Prostate gland (tissue), 2 donors: ENCODE results near the gene SRSF7.
"Not testable (repeated sequence)": the region's sequence is repeated elsewhere in the genome, so short reads cannot be mapped to it uniquely, and the experiment has no call there.

Source experiments
- POLR2AphosphoS5 ChIP-seq: sonication (generic); formaldehyde crosslinking; IDR thresholded peaks from one replicate; pipeline ENCODE4 v1.6.1; 2017; ENCODE audit warnings: antibody characterized with exemption
- TF ChIP-seq, protein P1 (sequence below), 4 experiments: fragments of 200-600 bp in 2 of 4; fragments of 450-650 bp in 2 of 4; sonication (generic) in 2 of 4; IDR thresholded peaks; 1 replicate in 3 of 4; 2 replicates in 1 of 4; pipeline ENCODE4 v1.5.1; 2016 to 2019; ENCODE audit warnings: antibody characterized with exemption in 4 of 4, mild to moderate bottlenecking in 2 of 4, moderate library complexity in 2 of 4

DNA sequence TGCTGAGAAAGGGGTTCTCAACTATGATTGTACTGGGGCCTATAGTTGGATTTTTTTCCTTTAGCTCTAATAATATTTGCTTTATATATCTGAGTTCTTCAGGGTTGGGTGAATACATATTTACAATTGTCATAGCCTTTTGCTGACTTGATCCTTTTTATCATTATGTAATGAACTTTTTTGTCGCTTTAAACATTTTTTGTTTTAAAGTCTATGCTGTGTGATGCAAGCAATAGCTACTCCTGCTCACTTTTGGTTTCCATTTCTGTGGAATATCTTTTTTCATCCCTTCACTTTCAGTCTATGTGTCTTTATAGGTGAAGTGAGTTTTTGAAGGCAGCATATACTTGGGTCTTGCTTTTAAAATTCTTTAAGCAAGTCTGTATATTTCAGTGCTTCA lies 36.2 kb downstream of the SRSF7 start:
- TF ChIP-seq, protein P1, sequence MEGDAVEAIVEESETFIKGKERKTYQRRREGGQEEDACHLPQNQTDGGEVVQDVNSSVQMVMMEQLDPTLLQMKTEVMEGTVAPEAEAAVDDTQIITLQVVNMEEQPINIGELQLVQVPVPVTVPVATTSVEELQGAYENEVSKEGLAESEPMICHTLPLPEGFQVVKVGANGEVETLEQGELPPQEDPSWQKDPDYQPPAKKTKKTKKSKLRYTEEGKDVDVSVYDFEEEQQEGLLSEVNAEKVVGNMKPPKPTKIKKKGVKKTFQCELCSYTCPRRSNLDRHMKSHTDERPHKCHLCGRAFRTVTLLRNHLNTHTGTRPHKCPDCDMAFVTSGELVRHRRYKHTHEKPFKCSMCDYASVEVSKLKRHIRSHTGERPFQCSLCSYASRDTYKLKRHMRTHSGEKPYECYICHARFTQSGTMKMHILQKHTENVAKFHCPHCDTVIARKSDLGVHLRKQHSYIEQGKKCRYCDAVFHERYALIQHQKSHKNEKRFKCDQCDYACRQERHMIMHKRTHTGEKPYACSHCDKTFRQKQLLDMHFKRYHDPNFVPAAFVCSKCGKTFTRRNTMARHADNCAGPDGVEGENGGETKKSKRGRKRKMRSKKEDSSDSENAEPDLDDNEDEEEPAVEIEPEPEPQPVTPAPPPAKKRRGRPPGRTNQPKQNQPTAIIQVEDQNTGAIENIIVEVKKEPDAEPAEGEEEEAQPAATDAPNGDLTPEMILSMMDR (IDR thresholded peaks at IDR 0.05) = not testable (repeated sequence)
- not testable (repeated sequence) for TF ChIP-seq POLR2AphosphoS5
